Measurements from ENCODE around the gene HDAC10.

HDAC10 gene

GRCh38 chr22:50280708-50281383 lies 29.8 kb upstream of the HDAC10 start:
- no peak for TF ChIP-seq CTCF (IDR thresholded peaks at IDR 0.05; ENCODE audit: control extremely low read depth, extremely low read depth, low read depth, missing control alignments)
- POLR2A ChIA-PET: no interaction called here
- CTCF ChIA-PET: interaction anchor here (0.9 to 1.3 kb wide), 5 partner anchors 9 to 40 kb away, joined by 3 read pairs; no protein-coding TSS in a partner anchor
- DNase-seq (ENCODE audit: extremely low spot score): no peak

- no peak for DNase-seq (ENCODE audit: extremely low spot score)
- POLR2A ChIA-PET: no interaction called here
- TF ChIP-seq CTCF (IDR thresholded peaks at IDR 0.05; ENCODE audit: control extremely low read depth, extremely low read depth, low read depth, missing control alignments): no peak
- CTCF ChIA-PET: interaction anchor here (0.7 to 1.2 kb wide), 7 partner anchors 8 to 62 kb away, joined by 3 to 6 read pairs (median 3); no protein-coding TSS in a partner anchor
Observed at GRCh38 chr22:50280022-50280707, 29.1 kb upstream of the HDAC10 start.

GRCh38 chr22:50278956-50279619 lies 28.0 kb upstream of the HDAC10 start:
- ChIA-PET POLR2A (interaction anchor here (0.5 kb wide), 1 partner anchor 138 kb away, joined by 4 read pairs; no protein-coding TSS in a partner anchor), CTCF (interaction anchor here (0.7 to 1.2 kb wide), 4 partner anchors 24 to 63 kb away, joined by 3 to 6 read pairs (median 3); no protein-coding TSS in a partner anchor)
- no peak for DNase-seq (ENCODE audit: extremely low spot score)
- no peak for TF ChIP-seq CTCF (IDR thresholded peaks at IDR 0.05; ENCODE audit: control extremely low read depth, extremely low read depth, low read depth, missing control alignments)

- CTCF ChIA-PET: no interaction called here
Observed at GRCh38 chr22:50278461-50278860, 27.4 kb upstream of the HDAC10 start.

GRCh38 chr22:50277761-50278160 lies 26.7 kb upstream of the HDAC10 start:
- ChIA-PET POLR2A (no interaction called here), CTCF (interaction anchor here (2.6 to 6.6 kb wide), 4 partner anchors 16 to 64 kb away, joined by 65 to 96 read pairs (median 67); partner anchors contain the start of genes DENND6B and PLXNB2)
- TF ChIP-seq CTCF (IDR thresholded peaks at IDR 0.05; ENCODE audit: control extremely low read depth, extremely low read depth, low read depth, missing control alignments): no peak
- no peak for DNase-seq (ENCODE audit: extremely low spot score)

More at GRCh38 chr22:50278461-50278860, 27.4 kb upstream of the HDAC10 start:
- no peak for DNase-seq (ENCODE audit: extremely low spot score)
- POLR2A ChIA-PET: interaction anchor here (0.5 kb wide), 1 partner anchor 138 kb away, joined by 4 read pairs; no protein-coding TSS in a partner anchor
- no peak for TF ChIP-seq CTCF (IDR thresholded peaks at IDR 0.05; ENCODE audit: control extremely low read depth, extremely low read depth, low read depth, missing control alignments)

GRCh38 chr22:50276143-50276542 lies 25.1 kb upstream of the HDAC10 start:
- ChIA-PET POLR2A (interaction anchor here (0.7 kb wide), 1 partner anchor 123 kb away, joined by 3 read pairs; no protein-coding TSS in a partner anchor), CTCF (interaction anchor here (0.6 to 6.6 kb wide), 48 partner anchors 11 to 345 kb away, joined by 3 to 96 read pairs (median 4); partner anchors contain the start of genes DENND6B, HDAC10, MAPK12 and PLXNB2)
- DNase-seq (ENCODE audit: extremely low spot score): peak; percentile 65
- TF ChIP-seq CTCF (IDR thresholded peaks at IDR 0.05; ENCODE audit: control extremely low read depth, extremely low read depth, low read depth, missing control alignments): peak; percentile 68

All from GM10248 (cell line).